ENCODE measurements around the gene PDP2. TPM values are rescaled to one million over a fixed set of nuclear protein-coding genes. Genes with fewer than 3 reads are reported as not detected.

Gene PDP2
- total and polyA plus RNA-seq, 11 donors, result 1.1 to 7.5 (median 3.5) TPM

- no peak for ATAC-seq
- Histone ChIP-seq H3K27me3 (peaks cover 0 to 3% (median 0%) of the 10 kb centered on the region in 9 donors), H3K27ac (no peak overlapping the region), H3K4me1 (peaks cover 0 to 19% (median 7%) of the 10 kb centered on the region in 12 donors), H3K36me3 (no peaks in the 10 kb centered on the region), H3K9me3 (no peaks in the 10 kb centered on the region), H3K4me3 (no peak overlapping the region)
- no peak for DNase-seq
- 62 to 73% (median 66%) methylated on average over 7 of the region's 7 CpGs for WGBS, 4 donors
- TF ChIP-seq CTCF (IDR thresholded peaks at IDR 0.05) (no peak), POLR2A (IDR thresholded peaks at IDR 0.05) (no peak)
- intact Hi-C loops (cut with DNase I), result no loop called here
Measured at GRCh38 chr16:66915041-66915440, 34.7 kb downstream of the PDP2 start.

GRCh38 chr16:66916518-66916917 is 36.2 kb downstream of the PDP2 start:
- WGBS, 4 donors, result 82 to 93% (median 87%) methylated on average over 6 of the region's 6 CpGs
- H3K27me3 ChIP-seq, result peaks cover 0 to 5% (median 0%) of the 10 kb centered on the region in 9 donors
- DNase-seq, result no peak
- ATAC-seq, result no peak
- H3K4me1 ChIP-seq, result peaks cover 0 to 26% (median 11%) of the 10 kb centered on the region in 12 donors
- no peak overlapping the region for H3K27ac ChIP-seq
- H3K9me3 ChIP-seq, result no peaks in the 10 kb centered on the region
- TF ChIP-seq CTCF (IDR thresholded peaks at IDR 0.05) (no peak), POLR2A (IDR thresholded peaks at IDR 0.05) (no peak)
- H3K4me3 ChIP-seq, result no peak overlapping the region
- intact Hi-C loops (cut with DNase I), result no loop called here
- peaks cover 0 to 5% (median 0%) of the 10 kb centered on the region in 9 donors for H3K36me3 ChIP-seq

GRCh38 chr16:66917741-66918140 is 37.4 kb downstream of the PDP2 start:
- no peak for TF ChIP-seq POLR2A (IDR thresholded peaks at IDR 0.05)
- TF ChIP-seq CTCF (IDR thresholded peaks at IDR 0.05), result no peak
- H3K27me3 ChIP-seq, result peaks cover 0 to 5% (median 0%) of the 10 kb centered on the region in 9 donors
- ATAC-seq (no peak), DNase-seq (no peak)
- H3K27ac ChIP-seq, result no peak overlapping the region
- WGBS, 4 donors, result 88 to 96% (median 88%) methylated on average over 9 of the region's 9 CpGs
- H3K4me1 ChIP-seq, result peaks cover 0 to 38% (median 18%) of the 10 kb centered on the region in 12 donors
- no peak overlapping the region for H3K4me3 ChIP-seq
- no peaks in the 10 kb centered on the region for H3K9me3 ChIP-seq
- intact Hi-C loops (cut with DNase I), result no loop called here
- H3K36me3 ChIP-seq, result peaks cover 0 to 14% (median 0%) of the 10 kb centered on the region in 9 donors

DNA sequence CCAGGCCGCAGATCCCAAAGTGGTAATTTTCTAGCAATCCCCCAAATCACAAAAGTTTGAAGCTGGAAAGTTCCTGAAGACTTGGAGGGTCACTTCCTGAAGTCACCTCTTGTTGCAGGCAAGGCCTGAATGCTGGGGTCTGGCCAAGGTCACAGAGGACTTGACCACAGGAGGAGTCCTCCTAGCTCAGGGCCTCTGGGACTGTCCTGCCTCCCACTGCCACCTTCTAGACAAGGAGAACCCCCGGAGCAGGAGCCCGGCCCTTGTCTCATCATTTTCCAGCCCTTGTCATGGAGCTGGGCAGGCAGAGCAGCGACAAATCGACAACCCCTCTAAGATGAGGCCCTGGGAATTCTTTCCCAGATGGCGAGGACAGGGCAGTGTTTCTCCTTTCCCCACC is 38.0 kb downstream of the PDP2 start:
- intact Hi-C loops (cut with DNase I), result no loop called here
- DNase-seq, result no peak
- H3K9me3 ChIP-seq, result no peaks in the 10 kb centered on the region
- peaks cover 0 to 14% (median 0%) of the 10 kb centered on the region in 9 donors for H3K36me3 ChIP-seq
- no peak for ATAC-seq
- peak overlapping the region in 4 of 12 donors; percentile 86 to 98 (median 97) for H3K27ac ChIP-seq
- H3K4me3 ChIP-seq, result no peak overlapping the region
- 78 to 92% (median 87%) methylated on average over 5 to 6 of the region's 6 CpGs for WGBS, 4 donors
- TF ChIP-seq CTCF (IDR thresholded peaks at IDR 0.05), result no peak
- H3K27me3 ChIP-seq, result peaks cover 0 to 10% (median 0%) of the 10 kb centered on the region in 9 donors
- peaks cover 0 to 42% (median 20%) of the 10 kb centered on the region in 12 donors for H3K4me1 ChIP-seq
